HepG2 (cell line): ENCODE results near the gene DHX8. TPM values are rescaled to one million over a fixed set of nuclear protein-coding genes. Genes with fewer than 3 reads are reported as not detected.

Source experiments
- ATAC-seq: fragments of 200-7000 bp; cut with Tn5 transposase; 3 replicates; pipeline ENCODE4 v1.9.1; 2020; ENCODE audit warnings: mild to moderate bottlenecking, moderate library complexity
- BruUV-seq: library from RNA; stranded (reverse); fragments of 400-500 nt; replicated peaks from 2 replicates; lab custom pipeline; 2021; lab: Mats Ljungman, UMichigan
- CTCF ChIA-PET: fragments of 300-600 bp; formaldehyde crosslinking; extraction: SDS; loops from one replicate; lab custom pipeline; 2021; ENCODE audit warnings: low total read pairs, inconsistent platforms, low intra/inter-chr PET ratio; lab: Yijun Ruan, JAX
- POLR2A ChIA-PET: fragments of 350-600 bp; sonication (Branson Sonifier 250); formaldehyde crosslinking; loops from one replicate; lab custom pipeline; 2020; ENCODE audit warnings: antibody characterized with exemption, inconsistent platforms; lab: Yijun Ruan, JAX
- DNase-seq: peaks from one replicate; pipeline ENCODE4 v3.0.0-alpha.2; 2015; ENCODE audit warnings: low spot score
- FAIRE-seq: peaks from 3 replicates; lab custom pipeline; 2011; peaks lifted over from hg19 to GRCh38; lab: Jason Lieb, UNC
- H2AFZ ChIP-seq: one replicate; pipeline ENCODE4 v1.6.1; 2011; ENCODE audit warnings: low read length, inconsistent platforms
- H3K27ac ChIP-seq: fragments of 300-600 bp; 3 replicates; pipeline ENCODE4 v1.8.0; 2011; ENCODE audit warnings: mixed run types, mild to moderate bottlenecking, mixed read lengths, low read length, inconsistent platforms; ENCODE audit not compliant: insufficient read depth; ENCODE audit errors: extremely low read length
- H3K27me3 ChIP-seq, 2 experiments: fragments of 200-600 bp in 1 of 2; 2 replicates in 1 of 2; 3 replicates in 1 of 2; pipeline versions ENCODE4 v1.6.0 to v1.8.0; 2011; ENCODE audit warnings: low read length in 2 of 2, mild to moderate bottlenecking in 2 of 2, moderate library complexity in 2 of 2, inconsistent platforms in 1 of 2; ENCODE audit not compliant: insufficient read depth in 2 of 2, control insufficient read depth in 1 of 2
- H3K36me3 ChIP-seq, 2 experiments: fragments of 200-600 bp in 1 of 2; replicated peaks in 1 of 2; 2 replicates in 1 of 2; 3 replicates in 1 of 2; pipeline versions ENCODE4 v1.5.1 to v1.8.0; 2011; ENCODE audit warnings: low read length in 2 of 2, inconsistent platforms in 1 of 2; ENCODE audit not compliant: insufficient read depth in 2 of 2, control insufficient read depth in 1 of 2
- H3K4me1 ChIP-seq: 2 replicates; pipeline ENCODE4 v1.5.1; 2012; ENCODE audit warnings: low read length, inconsistent platforms; ENCODE audit not compliant: insufficient read depth
- H3K4me2 ChIP-seq: 2 replicates; pipeline ENCODE4 v1.6.0; 2011; ENCODE audit warnings: low read depth, low read length, inconsistent platforms
- H3K4me3 ChIP-seq, 3 experiments: fragments of 200-600 bp in 1 of 3; sonication (generic), shearing (Covaris generic) in 1 of 3; replicated peaks in 1 of 3; 2 replicates each; pipeline ENCODE4 v1.5.1; 2011 to 2016; ENCODE audit warnings: low read length in 3 of 3, inconsistent platforms in 2 of 3, low read depth in 2 of 3, mild to moderate bottlenecking in 2 of 3, control low read depth in 1 of 3, mixed read lengths in 1 of 3; ENCODE audit not compliant: insufficient read depth in 1 of 3
- H3K79me2 ChIP-seq: one replicate; pipeline ENCODE4 v1.6.1; 2011; ENCODE audit warnings: low read length, inconsistent platforms; ENCODE audit not compliant: insufficient read depth
- H3K9ac ChIP-seq: 2 replicates; pipeline ENCODE4 v1.6.0; 2011; ENCODE audit warnings: mild to moderate bottlenecking, low read depth, low read length, inconsistent platforms; ENCODE audit not compliant: insufficient read depth
- H3K9me3 ChIP-seq: 2 replicates; pipeline ENCODE4 v1.5.1; 2012; ENCODE audit warnings: mild to moderate bottlenecking, low read length
- H4K20me1 ChIP-seq: 2 replicates; pipeline ENCODE4 v1.6.0; 2011; ENCODE audit warnings: inconsistent platforms, mild to moderate bottlenecking, low read length, moderate library complexity; ENCODE audit not compliant: insufficient read depth
- ARNT2 ChIP-seq: sonication (generic); formaldehyde crosslinking; IDR thresholded peaks from 2 replicates; pipeline ENCODE4 v1.8.0; 2022; ENCODE audit warnings: mild to moderate bottlenecking, low read depth, missing genetic modification reagents, moderate library complexity
- ATF1 ChIP-seq: IDR thresholded peaks from 2 replicates; pipeline ENCODE4 v1.6.1; 2016; ENCODE audit warnings: mild to moderate bottlenecking, control low read depth
- BRD4 ChIP-seq: sonication (generic); formaldehyde crosslinking; IDR thresholded peaks from 2 replicates; pipeline ENCODE4 v1.4.0; 2020; ENCODE audit warnings: missing genetic modification reagents
- CHD4 ChIP-seq: fragments of 200-600 bp; sonication (generic); IDR thresholded peaks from 2 replicates; pipeline ENCODE4 v1.7.0; 2017; ENCODE audit warnings: mild to moderate bottlenecking, low read length, borderline replicate concordance
- CREB1 ChIP-seq, 2 experiments: fragments of 450-650 bp in 1 of 2; IDR thresholded peaks; 2 replicates each; pipeline ENCODE4 v1.6.1; 2016 to 2017; ENCODE audit warnings: control low read depth in 1 of 2, mild to moderate bottlenecking in 1 of 2, missing compliant biosample characterization in 1 of 2, missing genetic modification characterization in 1 of 2
- FOSL2 ChIP-seq: sonication (generic); formaldehyde crosslinking; IDR thresholded peaks from 2 replicates; pipeline ENCODE4 v1.4.0; 2020; ENCODE audit warnings: missing genetic modification reagents
- FOXP1 ChIP-seq, 2 experiments: fragments of 450-650 bp in 1 of 2; IDR thresholded peaks; 2 replicates each; pipeline ENCODE4 v1.6.1; 2017 to 2018; ENCODE audit warnings: antibody characterized with exemption in 1 of 2
- GLI4 ChIP-seq: sonication (generic); formaldehyde crosslinking; IDR thresholded peaks from 2 replicates; pipeline ENCODE4 v1.5.1; 2020; ENCODE audit warnings: missing genetic modification reagents, mild to moderate bottlenecking, moderate library complexity, borderline replicate concordance
- GZF1 ChIP-seq: sonication (generic); formaldehyde crosslinking; IDR thresholded peaks from 2 replicates; pipeline ENCODE4 v1.5.1; 2020; ENCODE audit warnings: mild to moderate bottlenecking, missing genetic modification reagents
- HMGA1 ChIP-seq: sonication (generic); formaldehyde crosslinking; conservative IDR thresholded peaks from 2 replicates; pipeline ENCODE4 v1.4.0; 2020; ENCODE audit warnings: missing genetic modification reagents
- HNF4A ChIP-seq: sonication (generic); formaldehyde crosslinking; IDR thresholded peaks from 2 replicates; pipeline ENCODE4 v1.4.0; 2020; ENCODE audit warnings: missing genetic modification reagents
- MEF2D ChIP-seq: sonication (generic); formaldehyde crosslinking; IDR thresholded peaks from 2 replicates; pipeline ENCODE4 v1.5.1; 2020; ENCODE audit warnings: mild to moderate bottlenecking, missing genetic modification reagents
- MXI1 ChIP-seq: IDR thresholded peaks from 3 replicates; pipeline ENCODE4 v1.6.1; 2012; ENCODE audit warnings: low read depth, low read length, inconsistent platforms, borderline replicate concordance
- RARA ChIP-seq: IDR thresholded peaks from 2 replicates; pipeline ENCODE4 v1.6.1; 2016; ENCODE audit warnings: missing genetic modification reagents, missing compliant biosample characterization
- RBM39 ChIP-seq: fragments of 200-400 bp; formaldehyde crosslinking; IDR thresholded peaks from one replicate; pipeline ENCODE4 v1.6.1; 2018; ENCODE audit warnings: antibody characterized with exemption, mild to moderate bottlenecking, low read depth, low read length; ENCODE audit not compliant: poor library complexity, severe bottlenecking
- RFX1 ChIP-seq: fragments of 450-650 bp; IDR thresholded peaks from 2 replicates; pipeline ENCODE4 v1.6.1; 2017
- SRF ChIP-seq: IDR thresholded peaks from 2 replicates; pipeline ENCODE4 v1.6.1; 2011; ENCODE audit warnings: mild to moderate bottlenecking, low read depth, low read length, moderate library complexity
- ZBTB1 ChIP-seq: sonication (generic); formaldehyde crosslinking; IDR thresholded peaks from 2 replicates; pipeline ENCODE4 v1.4.0; 2020; ENCODE audit warnings: missing genetic modification reagents, borderline replicate concordance
- ZBTB21 ChIP-seq: sonication (generic); formaldehyde crosslinking; IDR thresholded peaks from 2 replicates; pipeline ENCODE4 v1.4.0; 2020; ENCODE audit warnings: missing genetic modification reagents
- ZFP37 ChIP-seq: sonication (generic); formaldehyde crosslinking; IDR thresholded peaks from 2 replicates; pipeline ENCODE4 v1.4.0; 2020; ENCODE audit warnings: missing genetic modification reagents, borderline replicate concordance
- ZNF350 ChIP-seq: sonication (generic); formaldehyde crosslinking; IDR thresholded peaks from 2 replicates; pipeline ENCODE4 v1.4.0; 2020; ENCODE audit warnings: mild to moderate bottlenecking, low read depth, missing genetic modification reagents, borderline replicate concordance
- ZNF562 ChIP-seq: sonication (generic); formaldehyde crosslinking; IDR thresholded peaks from 2 replicates; pipeline ENCODE4 v1.8.0; 2022; ENCODE audit warnings: missing genetic modification reagents, borderline replicate concordance
- ZNF777 ChIP-seq: sonication (generic); formaldehyde crosslinking; IDR thresholded peaks from 2 replicates; pipeline ENCODE4 v1.4.0; 2020; ENCODE audit warnings: missing genetic modification reagents
- ZNF879 ChIP-seq: sonication (generic); formaldehyde crosslinking; IDR thresholded peaks from 2 replicates; pipeline ENCODE4 v1.8.1; 2023; ENCODE audit warnings: missing genetic modification reagents
- WGBS: methylation state at CpG from one replicate; pipeline ENCODE4 v1.1.6; 2017; ENCODE audit warnings: low lambda C conversion rate; 5-methylcytosine and 5-hydroxymethylcytosine counted together
- in situ Hi-C: cut with HindIII; loops from 2 replicates; pipeline ENCODE4 v1.10.0; 2017; ENCODE audit warnings: low pct_unique_long_range_greater_than_20kb; ENCODE audit not compliant: extremely low pct_ligation_motif_present
- intact Hi-C: fragments of 100-400 bp; cut with micrococcal nuclease; formaldehyde crosslinking; loops from one replicate; pipeline ENCODE4 v1.10.0; 2022; ENCODE audit not compliant: unreplicated experiment
- polyA plus RNA-seq, 8 experiments: library from polyadenylated mRNA; depleted of rRNA in 3 of 8; stranded (reverse) in 7 of 8; unstranded in 1 of 8; fragments of >200 nt; fragmentation: Illumina TruSeq in 4 of 8; extraction: Trizol in 4 of 8; gene quantifications; 2 replicates each; pipeline versions ENCODE4 v1.2.1 to v1.2.3, GENCODE V29; 2011 to 2016; ENCODE audit warnings: low read depth in 4 of 8, missing spikeins in 1 of 8, mixed read lengths in 1 of 8; ENCODE audit not compliant: insufficient read depth in 1 of 8
- total RNA-seq, 5 experiments: library from RNA; depleted of rRNA; stranded (reverse); fragments of >200 nt; fragmentation: Illumina TruSeq; extraction: Trizol; gene quantifications; 2 replicates each; pipeline ENCODE4 v1.2.3, GENCODE V29; 2016; ENCODE audit warnings: low read depth in 1 of 5
- TF ChIP-seq, protein P1 (sequence below): sonication (generic); formaldehyde crosslinking; IDR thresholded peaks from 2 replicates; pipeline ENCODE4 v1.5.0; 2020; ENCODE audit warnings: missing genetic modification reagents
- TF ChIP-seq, protein P2 (sequence below): IDR thresholded peaks from 2 replicates; pipeline ENCODE4 v1.6.1; 2016; ENCODE audit warnings: mild to moderate bottlenecking, missing biosample characterization, missing genetic modification reagents

Gene DHX8
- total and polyA plus RNA-seq, 2 of the 13 experiments (the other 11 are each of a cell fraction or from before 2014, with no cell fraction given), result 24.8 to 48.9 TPM

DNA sequence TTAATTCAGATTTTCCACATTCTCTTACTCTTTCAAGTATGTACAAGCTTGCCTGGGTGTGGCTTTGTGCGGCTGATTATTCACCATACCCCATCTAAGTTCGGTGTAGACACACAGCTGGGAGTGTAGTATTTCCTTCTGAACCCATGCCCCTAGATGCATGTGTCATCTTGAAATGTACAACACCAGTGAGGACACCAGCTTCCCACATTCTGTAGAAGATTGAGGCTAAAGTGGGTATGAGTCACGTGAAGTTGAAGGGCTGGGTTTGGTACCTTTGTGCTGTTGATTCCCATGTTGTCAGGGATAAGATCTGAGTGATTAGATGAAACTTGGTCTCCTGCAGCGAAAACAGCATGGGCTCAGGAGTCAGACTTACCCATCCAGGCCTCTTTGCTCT lies 14.6 kb upstream of the DHX8 start:
- Histone ChIP-seq H2AFZ (no peak overlapping the region), H3K9ac (peak overlapping the region; percentile 70), H3K27me3 (no peaks in the 10 kb centered on the region), H4K20me1 (no peaks in the 10 kb centered on the region), H3K4me2 (peak overlapping the region; percentile 54), H3K4me1 (peaks cover 72% of the 10 kb centered on the region), H3K4me3 (peak overlapping the region in 1 of 3 experiments; percentile 29; a peak in 1 of 6 replicates), H3K27ac (peak overlapping the region; percentile 94), H3K79me2 (no peaks in the 10 kb centered on the region), H3K36me3 (no peaks in the 10 kb centered on the region), H3K9me3 (no peaks in the 10 kb centered on the region)
- ChIA-PET CTCF (no interaction called here), POLR2A (interaction anchor here (1.0 to 4.1 kb wide), 13 partner anchors 9 to 108 kb away, joined by 3 to 65 read pairs (median 19); partner anchors contain the start of genes ARL4D and DHX8)
- 26% methylated on average over 4 of the region's 4 CpGs for WGBS
- intact Hi-C loops, result loop anchor here (1.0 to 5.0 kb wide), 2 partner anchors 20 to 62 kb away; no protein-coding TSS in a partner anchor
- peak; percentile 74 for DNase-seq
- ATAC-seq, result peak; percentile 41
- BruUV-seq, result TSS peak; percentile 52
- FAIRE-seq, result peak; percentile 72
- in situ Hi-C loops, result no loop called here
- TF ChIP-seq ZNF350 (CRISPR knock-in tag) (no peak), HNF4A (CRISPR knock-in tag) (peak; percentile 21; the same call in 1 of the 2 replicates), ARNT2 (CRISPR knock-in tag) (no peak), RARA (CRISPR knock-in tag) (no peak), ZBTB21 (CRISPR knock-in tag) (no peak), ZNF777 (peak; percentile 13; the same call in 1 of the 2 replicates), MEF2D (CRISPR knock-in tag) (no peak), ZBTB1 (CRISPR knock-in tag) (no peak), CHD4 (no peak), GZF1 (CRISPR knock-in tag) (0 out of 2 replicates have a peak, but pooled peaks have one; percentile 3), GLI4 (CRISPR knock-in tag) (0 out of 2 replicates have a peak, but pooled peaks have one; percentile 8), FOXP1 (IDR thresholded peaks at IDR 0.05) (no peak), FOXP1 (CRISPR knock-in tag; IDR thresholded peaks at IDR 0.05) (peak; percentile 20; the same call in 1 of the 2 replicates), ZNF562 (CRISPR knock-in tag) (no peak), FOSL2 (CRISPR knock-in tag) (peak; percentile 67), RBM39 (no peak), ZFP37 (CRISPR knock-in tag) (no peak), CREB1 (IDR thresholded peaks at IDR 0.05) (peak; percentile 14; the same call in 1 of the 2 replicates), CREB1 (CRISPR knock-in tag; IDR thresholded peaks at IDR 0.05) (no peak), ATF1 (CRISPR knock-in tag) (0 out of 2 replicates have a peak, but pooled peaks have one; percentile 14), BRD4 (CRISPR knock-in tag) (0 out of 2 replicates have a peak, but pooled peaks have one; percentile 36), SRF (no peak), MXI1 (peak; percentile 47; the same call in 1 of the 3 replicates), RFX1 (no peak), HMGA1 (CRISPR knock-in tag) (no peak), ZNF879 (no peak)
- TF ChIP-seq, protein P1, sequence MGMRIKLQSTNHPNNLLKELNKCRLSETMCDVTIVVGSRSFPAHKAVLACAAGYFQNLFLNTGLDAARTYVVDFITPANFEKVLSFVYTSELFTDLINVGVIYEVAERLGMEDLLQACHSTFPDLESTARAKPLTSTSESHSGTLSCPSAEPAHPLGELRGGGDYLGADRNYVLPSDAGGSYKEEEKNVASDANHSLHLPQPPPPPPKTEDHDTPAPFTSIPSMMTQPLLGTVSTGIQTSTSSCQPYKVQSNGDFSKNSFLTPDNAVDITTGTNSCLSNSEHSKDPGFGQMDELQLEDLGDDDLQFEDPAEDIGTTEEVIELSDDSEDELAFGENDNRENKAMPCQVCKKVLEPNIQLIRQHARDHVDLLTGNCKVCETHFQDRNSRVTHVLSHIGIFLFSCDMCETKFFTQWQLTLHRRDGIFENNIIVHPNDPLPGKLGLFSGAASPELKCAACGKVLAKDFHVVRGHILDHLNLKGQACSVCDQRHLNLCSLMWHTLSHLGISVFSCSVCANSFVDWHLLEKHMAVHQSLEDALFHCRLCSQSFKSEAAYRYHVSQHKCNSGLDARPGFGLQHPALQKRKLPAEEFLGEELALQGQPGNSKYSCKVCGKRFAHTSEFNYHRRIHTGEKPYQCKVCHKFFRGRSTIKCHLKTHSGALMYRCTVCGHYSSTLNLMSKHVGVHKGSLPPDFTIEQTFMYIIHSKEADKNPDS (CRISPR knock-in tag), result no peak
- TF ChIP-seq, protein P2, sequence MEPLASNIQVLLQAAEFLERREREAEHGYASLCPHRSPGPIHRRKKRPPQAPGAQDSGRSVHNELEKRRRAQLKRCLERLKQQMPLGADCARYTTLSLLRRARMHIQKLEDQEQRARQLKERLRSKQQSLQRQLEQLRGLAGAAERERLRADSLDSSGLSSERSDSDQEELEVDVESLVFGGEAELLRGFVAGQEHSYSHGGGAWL (CRISPR knock-in tag), result no peak
